GM12891 (cell line): ENCODE measurements around the gene PSMD8.

Experiments
- DNase-seq: peaks from one replicate; pipeline ENCODE4 v3.0.0; 2011; ENCODE audit warnings: low spot score; ENCODE audit not compliant: insufficient read length
- FAIRE-seq: peaks from 2 replicates; lab custom pipeline; 2011; peaks lifted over from hg19 to GRCh38; lab: Jason Lieb, UNC
- PAX5 ChIP-seq: IDR thresholded peaks from 2 replicates; pipeline ENCODE4 v1.6.1; 2011; ENCODE audit warnings: low read length, moderate library complexity, mild to moderate bottlenecking; ENCODE audit not compliant: insufficient read depth, severe bottlenecking
- POLR2A ChIP-seq: IDR thresholded peaks from 2 replicates; pipeline ENCODE4 v1.6.1; 2011; ENCODE audit warnings: low read depth, low read length, control low read depth
- POLR2AphosphoS5 ChIP-seq: IDR thresholded peaks from 2 replicates; pipeline ENCODE4 v1.6.1; 2011; ENCODE audit warnings: low read depth, low read length, control low read depth
- POU2F2 ChIP-seq: IDR thresholded peaks from 2 replicates; pipeline ENCODE4 v1.6.1; 2011; ENCODE audit warnings: low read depth, mild to moderate bottlenecking, control low read depth, low read length, moderate library complexity
- SPI1 ChIP-seq: IDR thresholded peaks from 2 replicates; pipeline ENCODE4 v1.6.1; 2011; ENCODE audit warnings: low read depth, low read length, control low read depth
- TAF1 ChIP-seq: IDR thresholded peaks from 2 replicates; pipeline ENCODE4 v1.6.1; 2011; ENCODE audit warnings: low read depth, low read length, control low read depth

PSMD8 gene

GRCh38 chr19:38430931-38431330 lies 56.6 kb downstream of the PSMD8 start:
- FAIRE-seq (no peak), DNase-seq (no peak)
- no peak for TF ChIP-seq TAF1
- no peak for TF ChIP-seq POLR2A
- TF ChIP-seq PAX5: no peak
- no peak for TF ChIP-seq SPI1
- TF ChIP-seq POU2F2: no peak
- TF ChIP-seq POLR2AphosphoS5: no peak

DNA sequence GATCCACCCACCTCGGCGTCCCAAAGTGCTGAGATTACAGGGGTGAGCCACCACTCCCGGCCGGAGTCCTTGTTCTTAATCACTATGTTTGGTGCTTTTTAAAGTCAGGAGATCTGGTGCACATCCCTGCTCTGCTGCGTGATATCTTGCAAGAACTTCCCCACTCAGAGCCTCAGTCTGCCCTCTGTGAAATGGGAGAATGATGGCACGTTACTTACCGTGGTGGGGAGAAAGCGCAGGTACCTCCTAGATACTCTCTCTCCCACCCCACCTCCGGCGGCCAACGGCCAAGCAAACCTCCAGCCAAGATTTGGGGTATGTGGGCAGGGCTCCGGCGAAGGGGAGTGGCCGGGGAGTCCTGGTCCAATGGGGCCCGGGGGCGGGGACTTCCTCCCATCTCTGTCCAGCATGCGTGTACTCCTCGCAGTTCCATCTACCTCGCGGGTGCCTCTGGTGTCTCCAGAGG lies 58.9 kb downstream of the PSMD8 start, which contains the start of gene RYR1:
TSS of gene RYR1 (plus strand) at position 424 of the 466 bp plus-strand sequence. CDS start 139 bp downstream, outside the sequence.
- DNase-seq (peak; percentile 87), FAIRE-seq (peak; percentile 81)
- TF ChIP-seq SPI1: peak; percentile 60
- no peak for TF ChIP-seq POLR2AphosphoS5
- no peak for TF ChIP-seq POU2F2
